Gastrocnemius medialis (tissue), 4 donors: Measurements from ENCODE around the gene LYST. TPM values are rescaled to one million over a fixed set of nuclear protein-coding genes. Genes with fewer than 3 reads are reported as not detected.

Experiments used
- ATAC-seq, 2 donors: fragments of 150-250 bp; one replicate each; pipeline ENCODE4 v1.9.1; 2016
- DNase-seq, 2 donors: peaks; one replicate each; pipeline ENCODE4 v3.0.0-alpha.2; 2019
- H3K27ac ChIP-seq, 4 donors: fragments of 200-600 bp; sonication (generic); 1 replicate in 1 of 4; 2 replicates in 3 of 4; pipeline ENCODE4 v1.5.1; 2016 to 2018; ENCODE audit warnings: mild to moderate bottlenecking in 2 of 4, moderate library complexity in 1 of 4
- H3K27me3 ChIP-seq, 3 donors: fragments of 200-600 bp; sonication (generic) in 2 of 3; 1 replicate in 1 of 3; 2 replicates in 2 of 3; pipeline versions ENCODE4 v1.5.1 to v1.6.0; 2016 to 2019; ENCODE audit warnings: mild to moderate bottlenecking in 1 of 3, moderate library complexity in 1 of 3
- H3K36me3 ChIP-seq, 2 donors: fragments of 200-600 bp; sonication (generic) in 1 of 2; one replicate each; pipeline ENCODE4 v1.5.1; 2017 to 2018
- H3K4me1 ChIP-seq, 2 donors: fragments of 200-600 bp; sonication (generic) in 1 of 2; one replicate each; pipeline ENCODE4 v1.5.1; 2016 to 2017; ENCODE audit warnings: mild to moderate bottlenecking in 2 of 2
- H3K4me3 ChIP-seq, 4 donors: fragments of 200-600 bp; sonication (generic) in 3 of 4; 1 replicate in 1 of 4; 2 replicates in 3 of 4; pipeline ENCODE4 v1.5.1; 2016 to 2019; ENCODE audit warnings: mild to moderate bottlenecking in 2 of 4
- H3K9me3 ChIP-seq, 3 donors: fragments of 200-600 bp; sonication (generic) in 2 of 3; 1 replicate in 1 of 3; 2 replicates in 2 of 3; pipeline ENCODE4 v1.5.1; 2016 to 2019
- CTCF ChIP-seq, 5 experiments: fragments of 450-650 bp in 3 of 5; fragments of 200-600 bp in 2 of 5; sonication (generic) in 2 of 5; IDR thresholded peaks in 4 of 5; conservative IDR thresholded peaks in 1 of 5; 1 replicate in 4 of 5; 2 replicates in 1 of 5; pipeline ENCODE4 v1.5.1; 2016 to 2019; ENCODE audit warnings: antibody characterized with exemption in 5 of 5, mild to moderate bottlenecking in 3 of 5, moderate library complexity in 3 of 5
- POLR2A ChIP-seq, 2 donors: fragments of 450-650 bp; IDR thresholded peaks; one replicate each; pipeline ENCODE4 v1.6.1; 2017; ENCODE audit warnings: antibody characterized with exemption in 2 of 2, mild to moderate bottlenecking in 2 of 2, moderate library complexity in 2 of 2
- in situ Hi-C, 4 donors: fragments of 200-750 bp; cut with MboI; loops; one replicate each; pipeline versions ENCODE4 v1.15.0 to v1.8.0; 2017; ENCODE audit warnings: low sequenced_read_pairs in 4 of 4
- intact Hi-C: fragments of 100-400 bp; cut with DNase I; formaldehyde crosslinking; loops from one replicate; pipeline ENCODE4 v1.15.1; 2023; ENCODE audit warnings: low total_unique reads
- total RNA-seq, 4 donors: library from RNA; depleted of rRNA; stranded (reverse); fragments of >200 nt; gene quantifications; one replicate each; pipeline versions ENCODE4 v1.1.0 to v1.2.3, GENCODE V29; 2016

The LYST gene
- total RNA-seq, 4 donors from 2014 or later = 6.6 to 21.9 (median 10.7) TPM

- no peaks in the 10 kb centered on the region for H3K9me3 ChIP-seq
- in situ Hi-C loops (no loop called here), intact Hi-C loops (no loop called here)
- ATAC-seq (no peak), DNase-seq (no peak)
- TF ChIP-seq POLR2A (IDR thresholded peaks at IDR 0.05) = no peak
- no peak for TF ChIP-seq CTCF (IDR thresholded peaks at IDR 0.05 in 4 of 5, conservative IDR thresholded peaks at IDR 0.05 in 1 of 5)
- no peak overlapping the region for H3K27ac ChIP-seq
- H3K27me3 ChIP-seq = no peaks in the 10 kb centered on the region
- no peaks in the 10 kb centered on the region for H3K36me3 ChIP-seq
- no peaks in the 10 kb centered on the region for H3K4me1 ChIP-seq
- no peak overlapping the region for H3K4me3 ChIP-seq
Observed at GRCh38 chr1:235628316-235629005, 238.2 kb downstream of the LYST start.

GRCh38 chr1:235625831-235626230, 240.9 kb downstream of the LYST start:
- in situ Hi-C loops = no loop called here

GRCh38 chr1:235625340-235625739, 241.4 kb downstream of the LYST start:
- Histone ChIP-seq H3K36me3 (no peaks in the 10 kb centered on the region), H3K9me3 (no peaks in the 10 kb centered on the region), H3K4me3 (no peak overlapping the region), H3K4me1 (no peaks in the 10 kb centered on the region), H3K27ac (no peak overlapping the region), H3K27me3 (no peaks in the 10 kb centered on the region)
- in situ Hi-C loops = no loop called here
- no peak for TF ChIP-seq CTCF (IDR thresholded peaks at IDR 0.05 in 4 of 5, conservative IDR thresholded peaks at IDR 0.05 in 1 of 5)
- no peak for TF ChIP-seq POLR2A (IDR thresholded peaks at IDR 0.05)
- intact Hi-C loops = no loop called here
- DNase-seq (no peak), ATAC-seq (no peak)

More at GRCh38 chr1:235625831-235626230, 240.9 kb downstream of the LYST start:
- Histone ChIP-seq H3K4me3 (no peak overlapping the region), H3K9me3 (no peaks in the 10 kb centered on the region), H3K36me3 (no peaks in the 10 kb centered on the region), H3K4me1 (no peaks in the 10 kb centered on the region), H3K27me3 (no peaks in the 10 kb centered on the region), H3K27ac (no peak overlapping the region)
- intact Hi-C loops = no loop called here
- TF ChIP-seq CTCF (IDR thresholded peaks at IDR 0.05 in 4 of 5, conservative IDR thresholded peaks at IDR 0.05 in 1 of 5) = no peak
- TF ChIP-seq POLR2A (IDR thresholded peaks at IDR 0.05) = no peak
- no peak for DNase-seq
- no peak for ATAC-seq

- Histone ChIP-seq H3K27ac (no peak overlapping the region), H3K27me3 (no peaks in the 10 kb centered on the region), H3K4me3 (no peak overlapping the region), H3K36me3 (no peaks in the 10 kb centered on the region), H3K4me1 (no peaks in the 10 kb centered on the region), H3K9me3 (no peaks in the 10 kb centered on the region)
- no peak for DNase-seq
- in situ Hi-C loops = no loop called here
- TF ChIP-seq CTCF (IDR thresholded peaks at IDR 0.05 in 4 of 5, conservative IDR thresholded peaks at IDR 0.05 in 1 of 5) (no peak), POLR2A (IDR thresholded peaks at IDR 0.05) (no peak)
- ATAC-seq = no peak
- intact Hi-C loops = no loop called here
Observed at GRCh38 chr1:235624721-235625333, 241.9 kb downstream of the LYST start.
